ENCODE results near the gene HS3ST5.
"Not testable (repeated sequence)": the region's sequence is repeated elsewhere in the genome, so short reads cannot be mapped to it uniquely, and the experiment has no call there.

HS3ST5 gene

GRCh38 chr6:114339706-114340105 lies 3.1 kb downstream of the HS3ST5 start:
- H3K4me3 ChIP-seq (ENCODE audit: low read length): no peak overlapping the region
- no peak for TF ChIP-seq CTCF (conservative IDR thresholded peaks at IDR 0.05; ENCODE audit: low read length)
- DNase-seq (ENCODE audit: low read depth): no peak

- DNase-seq (ENCODE audit: low read depth): no peak
- no peak overlapping the region for H3K4me3 ChIP-seq (ENCODE audit: low read length)
- TF ChIP-seq CTCF (conservative IDR thresholded peaks at IDR 0.05; ENCODE audit: low read length): no peak
Observed at GRCh38 chr6:114334237-114334636, 8.6 kb downstream of the HS3ST5 start.

- DNase-seq (ENCODE audit: low read depth): no peak
- no peak for TF ChIP-seq CTCF (conservative IDR thresholded peaks at IDR 0.05; ENCODE audit: low read length)
- no peak overlapping the region for H3K4me3 ChIP-seq (ENCODE audit: low read length)
Observed at GRCh38 chr6:114327074-114327473, 15.7 kb downstream of the HS3ST5 start.

DNA sequence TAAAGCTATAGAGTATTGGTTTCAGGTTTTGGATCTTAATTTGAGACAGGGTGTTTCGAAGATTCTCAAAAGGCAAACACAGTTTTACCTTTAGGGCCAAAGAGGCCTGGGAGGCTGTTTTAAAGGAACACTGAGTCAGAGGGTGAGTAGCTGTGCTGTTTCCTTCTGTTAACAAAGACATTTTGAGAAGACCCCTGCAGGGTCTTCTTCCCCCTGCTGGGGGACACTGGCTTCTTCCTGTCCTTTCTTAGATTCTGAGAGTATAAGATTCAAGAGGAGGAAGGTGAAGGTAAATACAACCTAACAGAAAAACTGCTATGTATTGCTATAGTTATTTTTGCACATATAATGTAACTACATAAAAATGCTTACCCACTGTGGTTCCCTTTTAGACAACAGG lies 19.0 kb downstream of the HS3ST5 start:
- no peak overlapping the region for H3K4me3 ChIP-seq (ENCODE audit: low read length)
- no peak for TF ChIP-seq CTCF (conservative IDR thresholded peaks at IDR 0.05; ENCODE audit: low read length)
- DNase-seq (ENCODE audit: low read depth): no peak

- no peak for DNase-seq (ENCODE audit: low read depth)
- no peak overlapping the region for H3K4me3 ChIP-seq (ENCODE audit: low read length)
- TF ChIP-seq CTCF (conservative IDR thresholded peaks at IDR 0.05; ENCODE audit: low read length): no peak
Observed at GRCh38 chr6:114319749-114320148, 23.1 kb downstream of the HS3ST5 start.

- H3K4me3 ChIP-seq (ENCODE audit: low read length): no peak overlapping the region
- no peak for DNase-seq (ENCODE audit: low read depth)
- TF ChIP-seq CTCF (conservative IDR thresholded peaks at IDR 0.05; ENCODE audit: low read length): no peak
Observed at GRCh38 chr6:114315831-114316595, 26.8 kb downstream of the HS3ST5 start.

DNA sequence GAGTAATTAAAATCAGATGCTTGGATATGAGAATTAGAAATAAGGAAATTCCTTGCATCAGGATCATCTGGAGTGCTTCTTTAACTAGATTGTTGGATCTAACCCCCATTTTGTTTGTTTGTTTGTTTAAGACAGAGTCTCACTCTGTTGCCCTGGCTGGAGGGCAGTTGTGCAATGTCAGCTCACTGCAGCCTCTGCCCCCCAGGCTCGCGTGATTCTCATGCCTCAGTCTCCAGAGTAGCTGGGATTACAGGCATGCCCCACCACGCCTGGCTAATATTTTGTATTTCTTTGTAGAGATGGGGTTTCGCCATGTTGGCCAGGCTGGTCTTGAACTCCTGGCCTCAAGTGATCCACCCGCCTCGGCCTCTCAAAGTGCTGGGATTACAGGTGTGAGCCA lies 29.0 kb downstream of the HS3ST5 start:
- not testable (repeated sequence) for DNase-seq (ENCODE audit: low read depth); H3K4me3 ChIP-seq (ENCODE audit: low read length)
